Ishikawa (cell line): Measurements from ENCODE around the gene NTN1.

Experiments used
- CEBPB ChIP-seq: IDR thresholded peaks from 2 replicates; pipeline ENCODE4 v1.6.1; 2012
- CREB1 ChIP-seq: IDR thresholded peaks from 2 replicates; pipeline ENCODE4 v1.6.1; 2012; ENCODE audit warnings: low read depth
- EGR1 ChIP-seq: IDR thresholded peaks from 2 replicates; pipeline ENCODE4 v1.6.1; 2012
- EP300 ChIP-seq: IDR thresholded peaks from 2 replicates; pipeline ENCODE4 v1.6.1; 2012; ENCODE audit warnings: borderline replicate concordance
- TCF12 ChIP-seq: IDR thresholded peaks from 2 replicates; pipeline ENCODE4 v1.6.1; 2012; ENCODE audit warnings: low read depth
- YY1 ChIP-seq: IDR thresholded peaks from 2 replicates; pipeline ENCODE4 v1.6.1; 2012; ENCODE audit warnings: low read depth
- TF ChIP-seq, protein P1 (sequence below): IDR thresholded peaks from 2 replicates; pipeline ENCODE4 v1.6.1; 2012; ENCODE audit warnings: low read depth, mild to moderate bottlenecking

- no peak for TF ChIP-seq CEBPB
- no peak for TF ChIP-seq EP300
- TF ChIP-seq EGR1: no peak
- TF ChIP-seq, protein P1, sequence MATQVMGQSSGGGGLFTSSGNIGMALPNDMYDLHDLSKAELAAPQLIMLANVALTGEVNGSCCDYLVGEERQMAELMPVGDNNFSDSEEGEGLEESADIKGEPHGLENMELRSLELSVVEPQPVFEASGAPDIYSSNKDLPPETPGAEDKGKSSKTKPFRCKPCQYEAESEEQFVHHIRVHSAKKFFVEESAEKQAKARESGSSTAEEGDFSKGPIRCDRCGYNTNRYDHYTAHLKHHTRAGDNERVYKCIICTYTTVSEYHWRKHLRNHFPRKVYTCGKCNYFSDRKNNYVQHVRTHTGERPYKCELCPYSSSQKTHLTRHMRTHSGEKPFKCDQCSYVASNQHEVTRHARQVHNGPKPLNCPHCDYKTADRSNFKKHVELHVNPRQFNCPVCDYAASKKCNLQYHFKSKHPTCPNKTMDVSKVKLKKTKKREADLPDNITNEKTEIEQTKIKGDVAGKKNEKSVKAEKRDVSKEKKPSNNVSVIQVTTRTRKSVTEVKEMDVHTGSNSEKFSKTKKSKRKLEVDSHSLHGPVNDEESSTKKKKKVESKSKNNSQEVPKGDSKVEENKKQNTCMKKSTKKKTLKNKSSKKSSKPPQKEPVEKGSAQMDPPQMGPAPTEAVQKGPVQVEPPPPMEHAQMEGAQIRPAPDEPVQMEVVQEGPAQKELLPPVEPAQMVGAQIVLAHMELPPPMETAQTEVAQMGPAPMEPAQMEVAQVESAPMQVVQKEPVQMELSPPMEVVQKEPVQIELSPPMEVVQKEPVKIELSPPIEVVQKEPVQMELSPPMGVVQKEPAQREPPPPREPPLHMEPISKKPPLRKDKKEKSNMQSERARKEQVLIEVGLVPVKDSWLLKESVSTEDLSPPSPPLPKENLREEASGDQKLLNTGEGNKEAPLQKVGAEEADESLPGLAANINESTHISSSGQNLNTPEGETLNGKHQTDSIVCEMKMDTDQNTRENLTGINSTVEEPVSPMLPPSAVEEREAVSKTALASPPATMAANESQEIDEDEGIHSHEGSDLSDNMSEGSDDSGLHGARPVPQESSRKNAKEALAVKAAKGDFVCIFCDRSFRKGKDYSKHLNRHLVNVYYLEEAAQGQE: no peak
- no peak for TF ChIP-seq CREB1
- no peak for TF ChIP-seq TCF12
- no peak for TF ChIP-seq YY1
Measured at GRCh38 chr17:9127340-9127739, 106.0 kb downstream of the NTN1 start.
